ENCODE measurements around the gene PLA2G12B.
"Not testable (repeated sequence)": the region's sequence is repeated elsewhere in the genome, so short reads cannot be mapped to it uniquely, and the experiment has no call there.

The PLA2G12B gene, protein sequence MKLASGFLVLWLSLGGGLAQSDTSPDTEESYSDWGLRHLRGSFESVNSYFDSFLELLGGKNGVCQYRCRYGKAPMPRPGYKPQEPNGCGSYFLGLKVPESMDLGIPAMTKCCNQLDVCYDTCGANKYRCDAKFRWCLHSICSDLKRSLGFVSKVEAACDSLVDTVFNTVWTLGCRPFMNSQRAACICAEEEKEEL
- 0 reads per million in 3 donors for total RNA-seq

- Histone ChIP-seq H3K36me3 (ENCODE audit: control insufficient read depth, insufficient read depth, low read length) (no peaks in the 10 kb centered on the region), H3K4me1 (ENCODE audit: control insufficient read depth, insufficient read depth, low read length, poor library complexity, severe bottlenecking) (no peaks in the 10 kb centered on the region), H3K9me3 (ENCODE audit: control insufficient read depth, low read length) (no peaks in the 10 kb centered on the region), H3K27me3 (replicated peaks; ENCODE audit: control insufficient read depth, insufficient read depth, low read length, poor library complexity, severe bottlenecking) (peaks cover 4% of the 10 kb centered on the region), H3K27ac (ENCODE audit: insufficient read depth, low read length, poor library complexity, severe bottlenecking) (no peak within 1 kb of the TSS), H3K4me3 (ENCODE audit: insufficient read depth, low read depth, low read length, poor library complexity, severe bottlenecking) (no peak within 1 kb of the TSS)
- DNase-seq: no peak
These were observed at the start of gene PLA2G12B for GRCh38 chr10:72954596-72955554. PLA2G12B (minus strand) TSS chr10:72954806; CDS start chr10:72954685, 121 bp downstream.

- H3K27me3 ChIP-seq (replicated peaks; ENCODE audit: control insufficient read depth, insufficient read depth, low read length, poor library complexity, severe bottlenecking): no peaks in the 10 kb centered on the region
- no peak overlapping the region for H3K4me3 ChIP-seq (ENCODE audit: insufficient read depth, low read depth, low read length, poor library complexity, severe bottlenecking)
- no peaks in the 10 kb centered on the region for H3K4me1 ChIP-seq (ENCODE audit: control insufficient read depth, insufficient read depth, low read length, poor library complexity, severe bottlenecking)
- peaks cover 12% of the 10 kb centered on the region for H3K36me3 ChIP-seq (ENCODE audit: control insufficient read depth, insufficient read depth, low read length)
- H3K27ac ChIP-seq (ENCODE audit: insufficient read depth, low read length, poor library complexity, severe bottlenecking): no peak overlapping the region
- no peak for DNase-seq
- H3K9me3 ChIP-seq (ENCODE audit: control insufficient read depth, low read length): no peaks in the 10 kb centered on the region
These were observed 49.2 kb upstream of the PLA2G12B start for GRCh38 chr10:73003822-73004221.

GRCh38 chr10:73000973-73001372 is 46.4 kb upstream of the PLA2G12B start:
- no peak for DNase-seq
- Histone ChIP-seq H3K9me3 (ENCODE audit: control insufficient read depth, low read length) (no peaks in the 10 kb centered on the region), H3K36me3 (ENCODE audit: control insufficient read depth, insufficient read depth, low read length) (peaks cover 5% of the 10 kb centered on the region), H3K27ac (ENCODE audit: insufficient read depth, low read length, poor library complexity, severe bottlenecking) (no peak overlapping the region), H3K4me3 (ENCODE audit: insufficient read depth, low read depth, low read length, poor library complexity, severe bottlenecking) (no peak overlapping the region), H3K4me1 (ENCODE audit: control insufficient read depth, insufficient read depth, low read length, poor library complexity, severe bottlenecking) (no peaks in the 10 kb centered on the region), H3K27me3 (replicated peaks; ENCODE audit: control insufficient read depth, insufficient read depth, low read length, poor library complexity, severe bottlenecking) (no peaks in the 10 kb centered on the region)

GRCh38 chr10:72997099-72997498 is 42.5 kb upstream of the PLA2G12B start:
- Histone ChIP-seq H3K27me3 (replicated peaks; ENCODE audit: control insufficient read depth, insufficient read depth, low read length, poor library complexity, severe bottlenecking) (no peaks in the 10 kb centered on the region), H3K27ac (ENCODE audit: insufficient read depth, low read length, poor library complexity, severe bottlenecking) (no peak overlapping the region), H3K4me1 (ENCODE audit: control insufficient read depth, insufficient read depth, low read length, poor library complexity, severe bottlenecking) (no peaks in the 10 kb centered on the region), H3K9me3 (ENCODE audit: control insufficient read depth, low read length) (no peaks in the 10 kb centered on the region), H3K36me3 (ENCODE audit: control insufficient read depth, insufficient read depth, low read length) (no peaks in the 10 kb centered on the region), H3K4me3 (ENCODE audit: insufficient read depth, low read depth, low read length, poor library complexity, severe bottlenecking) (no peak overlapping the region)
- no peak for DNase-seq

DNA sequence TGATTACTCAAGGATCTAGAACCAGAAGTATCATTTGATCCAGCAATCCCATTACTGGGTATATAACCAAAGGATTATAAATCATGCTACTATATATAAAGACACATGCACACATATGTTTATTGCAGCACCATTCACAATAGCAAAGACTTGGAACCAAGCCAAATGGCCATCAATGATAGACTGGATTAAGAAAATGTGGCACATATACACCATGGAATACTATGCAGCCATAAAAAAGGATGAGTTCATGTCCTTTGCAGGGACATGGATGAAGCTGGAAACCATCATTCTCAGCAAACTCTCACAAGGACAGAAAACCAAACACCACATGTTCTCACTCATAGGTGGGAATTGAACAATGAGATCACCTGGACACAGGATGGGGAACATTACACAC is 40.9 kb upstream of the PLA2G12B start:
- H3K4me3 ChIP-seq (ENCODE audit: insufficient read depth, low read depth, low read length, poor library complexity, severe bottlenecking); H3K9me3 ChIP-seq (ENCODE audit: control insufficient read depth, low read length); H3K27me3 ChIP-seq (replicated peaks; ENCODE audit: control insufficient read depth, insufficient read depth, low read length, poor library complexity, severe bottlenecking); DNase-seq; H3K4me1 ChIP-seq (ENCODE audit: control insufficient read depth, insufficient read depth, low read length, poor library complexity, severe bottlenecking); H3K36me3 ChIP-seq (ENCODE audit: control insufficient read depth, insufficient read depth, low read length); H3K27ac ChIP-seq (ENCODE audit: insufficient read depth, low read length, poor library complexity, severe bottlenecking): not testable (repeated sequence)

DNA sequence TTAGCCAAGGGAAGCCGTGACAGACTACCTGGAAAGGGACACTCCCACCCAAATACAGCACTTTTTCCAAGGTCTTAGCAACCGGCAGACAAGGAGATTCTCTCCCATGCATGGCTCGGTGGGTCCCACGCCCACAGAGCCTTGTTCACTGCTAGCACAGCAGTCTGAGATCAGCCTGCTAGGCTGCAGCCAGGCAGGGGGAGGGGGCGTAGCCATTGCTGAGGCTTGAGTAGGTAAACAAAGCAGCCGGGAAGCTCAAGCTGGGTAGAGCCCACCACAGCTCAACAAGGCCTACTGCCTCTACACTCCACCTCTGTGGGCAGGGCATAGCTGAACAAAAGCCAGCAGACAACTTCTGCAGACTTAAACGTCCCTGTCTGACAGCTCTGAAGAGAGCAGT is 35.2 kb upstream of the PLA2G12B start:
- H3K9me3 ChIP-seq (ENCODE audit: control insufficient read depth, low read length); H3K4me1 ChIP-seq (ENCODE audit: control insufficient read depth, insufficient read depth, low read length, poor library complexity, severe bottlenecking); H3K4me3 ChIP-seq (ENCODE audit: insufficient read depth, low read depth, low read length, poor library complexity, severe bottlenecking); H3K27me3 ChIP-seq (replicated peaks; ENCODE audit: control insufficient read depth, insufficient read depth, low read length, poor library complexity, severe bottlenecking); DNase-seq; H3K36me3 ChIP-seq (ENCODE audit: control insufficient read depth, insufficient read depth, low read length); H3K27ac ChIP-seq (ENCODE audit: insufficient read depth, low read length, poor library complexity, severe bottlenecking): not testable (repeated sequence)

GRCh38 chr10:72984618-72985017 is 30.0 kb upstream of the PLA2G12B start:
- H3K27me3 ChIP-seq (replicated peaks; ENCODE audit: control insufficient read depth, insufficient read depth, low read length, poor library complexity, severe bottlenecking); H3K9me3 ChIP-seq (ENCODE audit: control insufficient read depth, low read length); H3K36me3 ChIP-seq (ENCODE audit: control insufficient read depth, insufficient read depth, low read length); H3K27ac ChIP-seq (ENCODE audit: insufficient read depth, low read length, poor library complexity, severe bottlenecking); H3K4me3 ChIP-seq (ENCODE audit: insufficient read depth, low read depth, low read length, poor library complexity, severe bottlenecking); H3K4me1 ChIP-seq (ENCODE audit: control insufficient read depth, insufficient read depth, low read length, poor library complexity, severe bottlenecking); DNase-seq: not testable (repeated sequence)

DNA sequence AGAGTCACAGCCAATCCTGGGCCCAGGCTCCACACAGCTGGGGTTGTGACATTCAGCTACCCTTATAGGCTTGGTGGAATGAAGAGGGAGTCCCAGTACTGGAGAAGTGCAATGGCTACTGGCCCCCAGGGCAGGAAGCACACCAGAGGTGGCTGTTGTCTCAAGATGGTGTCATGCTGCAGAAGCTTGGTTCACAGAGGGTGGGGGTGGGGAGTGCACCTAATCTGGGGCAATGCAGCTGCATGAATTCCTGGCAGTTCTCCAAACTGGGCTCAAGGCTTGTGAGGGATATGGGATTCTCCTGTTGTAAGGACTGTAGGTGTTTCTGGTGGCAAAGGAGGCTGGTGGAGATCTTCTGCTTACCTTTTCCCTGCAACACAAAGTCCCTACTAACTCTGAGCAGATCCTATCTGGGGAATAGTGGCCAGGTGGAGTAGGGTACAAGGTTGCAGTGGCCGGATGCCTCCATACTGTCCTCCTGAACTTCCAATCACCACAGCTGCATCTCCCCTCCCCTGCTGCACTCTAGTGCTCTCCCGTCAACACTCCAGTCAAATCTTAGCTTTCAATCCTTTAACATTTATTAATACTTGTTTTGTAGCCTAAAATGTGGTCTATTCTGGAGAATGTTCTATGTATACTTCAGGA is 27.4 kb upstream of the PLA2G12B start:
- peaks cover 3% of the 10 kb centered on the region for H3K27me3 ChIP-seq (replicated peaks; ENCODE audit: control insufficient read depth, insufficient read depth, low read length, poor library complexity, severe bottlenecking)
- no peak overlapping the region for H3K27ac ChIP-seq (ENCODE audit: insufficient read depth, low read length, poor library complexity, severe bottlenecking)
- no peak for DNase-seq
- H3K36me3 ChIP-seq (ENCODE audit: control insufficient read depth, insufficient read depth, low read length): no peaks in the 10 kb centered on the region
- no peaks in the 10 kb centered on the region for H3K4me1 ChIP-seq (ENCODE audit: control insufficient read depth, insufficient read depth, low read length, poor library complexity, severe bottlenecking)
- no peak overlapping the region for H3K4me3 ChIP-seq (ENCODE audit: insufficient read depth, low read depth, low read length, poor library complexity, severe bottlenecking)
- peaks cover 18% of the 10 kb centered on the region for H3K9me3 ChIP-seq (ENCODE audit: control insufficient read depth, low read length)

- Histone ChIP-seq H3K4me1 (ENCODE audit: control insufficient read depth, insufficient read depth, low read length, poor library complexity, severe bottlenecking) (no peaks in the 10 kb centered on the region), H3K27ac (ENCODE audit: insufficient read depth, low read length, poor library complexity, severe bottlenecking) (no peak overlapping the region), H3K9me3 (ENCODE audit: control insufficient read depth, low read length) (peaks cover 18% of the 10 kb centered on the region), H3K36me3 (ENCODE audit: control insufficient read depth, insufficient read depth, low read length) (no peaks in the 10 kb centered on the region), H3K4me3 (ENCODE audit: insufficient read depth, low read depth, low read length, poor library complexity, severe bottlenecking) (no peak overlapping the region), H3K27me3 (replicated peaks; ENCODE audit: control insufficient read depth, insufficient read depth, low read length, poor library complexity, severe bottlenecking) (peaks cover 3% of the 10 kb centered on the region)
- no peak for DNase-seq
These were observed 26.6 kb upstream of the PLA2G12B start for GRCh38 chr10:72981028-72981881.
